ENCODE measurements around the gene NUSAP1. TPM values are rescaled to one million over a fixed set of nuclear protein-coding genes. Genes with fewer than 3 reads are reported as not detected.
"Not testable (repeated sequence)": the region's sequence is repeated elsewhere in the genome, so short reads cannot be mapped to it uniquely, and the experiment has no call there.

Gene NUSAP1
- 100 to 1,000 TPM in 1 of 4 donors, 1 to 10 TPM in 1, not detected in 2; 1.0 to 101 TPM for total RNA-seq

- peak; percentile 95 to 98 for DNase-seq
- H3K27me3 ChIP-seq = no peaks in the 10 kb centered on the region
- TF ChIP-seq CTCF (IDR thresholded peaks at IDR 0.05) (peak in 3 of 4 experiments; percentile 14 to 77 (median 28)), POLR2A (IDR thresholded peaks at IDR 0.05) (peak in 1 of 2 donors; percentile 21)
- H3K36me3 ChIP-seq = no peaks in the 10 kb centered on the region
- intact Hi-C loops (cut with DNase I; ENCODE audit: low total_unique reads) = no loop called here
- peak within 1 kb of the TSS; percentile 47 to 75 for H3K27ac ChIP-seq
- H3K4me1 ChIP-seq = no peaks in the 10 kb centered on the region
- peak within 1 kb of the TSS; percentile 82 to 98 for H3K4me3 ChIP-seq
- H3K9me3 ChIP-seq = no peaks in the 10 kb centered on the region
These were observed at the start of gene NUSAP1, which contains the start of gene OIP5 for GRCh38 chr15:41332194-41333025. NUSAP1 (plus strand) TSS chr15:41332881; CDS start chr15:41332958, 77 bp downstream. OIP5 (minus strand) TSS chr15:41332591; CDS start chr15:41332561, 30 bp downstream.

GRCh38 chr15:41282980-41283652 lies 49.6 kb upstream of the NUSAP1 start:
- peak overlapping the region; percentile 88 to 89 for H3K27ac ChIP-seq
- H3K4me1 ChIP-seq; H3K27me3 ChIP-seq; H3K36me3 ChIP-seq; H3K9me3 ChIP-seq; intact Hi-C loops (cut with DNase I; ENCODE audit: low total_unique reads): not testable (repeated sequence)
- H3K4me3 ChIP-seq = peak overlapping the region; percentile 74 to 82
- DNase-seq = peak in 1 of 2 donors; percentile 15

GRCh38 chr15:41283653-41284426 lies 48.8 kb upstream of the NUSAP1 start:
- Histone ChIP-seq H3K36me3 (peaks cover 0 to 2% of the 10 kb centered on the region in 2 donors), H3K9me3 (no peaks in the 10 kb centered on the region), H3K4me1 (peaks cover 0 to 3% of the 10 kb centered on the region in 2 donors), H3K27me3 (no peaks in the 10 kb centered on the region), H3K27ac (peak overlapping the region; percentile 88 to 89), H3K4me3 (peak overlapping the region; percentile 74 to 82)
- TF ChIP-seq CTCF (IDR thresholded peaks at IDR 0.05) (peak in 1 of 4 experiments; percentile 7), POLR2A (IDR thresholded peaks at IDR 0.05) (peak; percentile 86 to 87)
- intact Hi-C loops (cut with DNase I; ENCODE audit: low total_unique reads) = no loop called here
- DNase-seq = peak; percentile 97 to 98

- H3K4me3 ChIP-seq = peak overlapping the region; percentile 74 to 82
These were observed 48.1 kb upstream of the NUSAP1 start for GRCh38 chr15:41284427-41285177.

More at GRCh38 chr15:41284427-41285177, 48.1 kb upstream of the NUSAP1 start:
- H3K27ac ChIP-seq = peak overlapping the region; percentile 88 to 89
- no peaks in the 10 kb centered on the region for H3K27me3 ChIP-seq
- H3K4me1 ChIP-seq = peaks cover 0 to 3% of the 10 kb centered on the region in 2 donors
- no peaks in the 10 kb centered on the region for H3K9me3 ChIP-seq
- no peak for DNase-seq
- peaks cover 0 to 2% of the 10 kb centered on the region in 2 donors for H3K36me3 ChIP-seq
- TF ChIP-seq POLR2A (IDR thresholded peaks at IDR 0.05) (no peak), CTCF (IDR thresholded peaks at IDR 0.05) (no peak)
- intact Hi-C loops (cut with DNase I; ENCODE audit: low total_unique reads) = no loop called here

All from uterus (tissue), 4 donors.